Vagina (tissue), 2 donors: ENCODE results near the gene TBC1D32. TPM values are rescaled to one million over a fixed set of nuclear protein-coding genes. Genes with fewer than 3 reads are reported as not detected.
"Not testable (repeated sequence)": the region's sequence is repeated elsewhere in the genome, so short reads cannot be mapped to it uniquely, and the experiment has no call there.

ENCODE experiments used
- DNase-seq, 2 donors: peaks; one replicate each; pipeline ENCODE4 v3.0.0-alpha.2; 2017; ENCODE audit errors: extremely low spot score in 2 of 2
- H3K27ac ChIP-seq: fragments of 200-600 bp; sonication (generic); one replicate; pipeline ENCODE4 v1.5.1; 2019
- H3K27me3 ChIP-seq: fragments of 200-600 bp; sonication (generic); one replicate; pipeline ENCODE4 v1.5.1; 2019
- H3K36me3 ChIP-seq, 2 donors: fragments of 200-600 bp; sonication (generic); one replicate each; pipeline ENCODE4 v1.5.1; 2017 to 2019
- H3K4me1 ChIP-seq: fragments of 200-600 bp; sonication (generic); one replicate; pipeline ENCODE4 v1.5.1; 2019
- H3K4me3 ChIP-seq, 2 donors: fragments of 200-600 bp; sonication (generic); 1 replicate in 1 of 2; 2 replicates in 1 of 2; pipeline ENCODE4 v1.5.1; 2016 to 2019
- H3K9me3 ChIP-seq: fragments of 200-600 bp; sonication (generic); one replicate; pipeline ENCODE4 v1.5.1; 2019
- POLR2A ChIP-seq, 2 donors: fragments of 450-650 bp; IDR thresholded peaks; one replicate each; pipeline ENCODE4 v1.6.1; 2017; ENCODE audit warnings: antibody characterized with exemption in 2 of 2, mild to moderate bottlenecking in 2 of 2, moderate library complexity in 2 of 2
- POLR2AphosphoS5 ChIP-seq, 2 donors: sonication (generic); formaldehyde crosslinking; IDR thresholded peaks; one replicate each; pipeline ENCODE4 v1.9.0; 2017; ENCODE audit warnings: antibody characterized with exemption in 2 of 2, mild to moderate bottlenecking in 2 of 2, low read depth in 1 of 2; ENCODE audit not compliant: insufficient read depth in 1 of 2
- intact Hi-C: fragments of 100-400 bp; cut with DNase I; formaldehyde crosslinking; loops from one replicate; pipeline ENCODE4 v1.15.1; 2023
- total RNA-seq: library from RNA; depleted of rRNA; stranded (reverse); fragments of >200 nt; gene quantifications from one replicate; pipeline ENCODE4 v1.2.3, GENCODE V29; 2016
- TF ChIP-seq, protein P1 (sequence below), 3 experiments: fragments of 450-650 bp in 2 of 3; fragments of 200-600 bp in 1 of 3; sonication (generic) in 1 of 3; IDR thresholded peaks; one replicate each; pipeline ENCODE4 v1.5.1; 2017 to 2019; ENCODE audit warnings: antibody characterized with exemption in 3 of 3, mild to moderate bottlenecking in 2 of 3, moderate library complexity in 2 of 3

TBC1D32 gene
- total RNA-seq, 1 donor from 2014 or later, result 9.8 TPM

DNA sequence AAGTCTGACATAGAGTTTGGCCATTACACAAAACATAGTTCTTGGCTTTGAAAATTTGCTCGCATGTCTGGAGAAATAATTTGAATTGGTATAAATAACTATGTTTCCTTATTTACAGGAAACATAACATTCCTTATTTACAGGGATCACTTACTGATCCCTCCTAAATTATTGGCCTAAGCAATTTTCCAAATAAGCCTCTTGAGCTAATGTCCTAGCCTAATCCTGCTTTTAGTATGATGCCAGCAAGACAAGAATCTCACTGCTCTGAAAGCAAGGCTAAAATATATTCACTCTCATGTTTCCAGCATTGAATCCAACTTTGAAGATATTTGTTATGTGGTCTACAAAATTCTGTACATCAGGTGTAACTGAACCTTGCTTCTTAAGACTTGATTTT lies 4.1 kb upstream of the TBC1D32 start:
- Histone ChIP-seq H3K27me3 (no peaks in the 10 kb centered on the region), H3K27ac (no peak overlapping the region), H3K4me1 (peaks cover 8% of the 10 kb centered on the region), H3K36me3 (no peaks in the 10 kb centered on the region), H3K4me3 (no peak overlapping the region), H3K9me3 (no peaks in the 10 kb centered on the region)
- no peak for DNase-seq
- no peak for TF ChIP-seq POLR2AphosphoS5 (IDR thresholded peaks at IDR 0.05; ENCODE audit: insufficient read depth in 1 of 2, low read depth in 1 of 2)
- TF ChIP-seq POLR2A (IDR thresholded peaks at IDR 0.05), result no peak
- TF ChIP-seq, protein P1, sequence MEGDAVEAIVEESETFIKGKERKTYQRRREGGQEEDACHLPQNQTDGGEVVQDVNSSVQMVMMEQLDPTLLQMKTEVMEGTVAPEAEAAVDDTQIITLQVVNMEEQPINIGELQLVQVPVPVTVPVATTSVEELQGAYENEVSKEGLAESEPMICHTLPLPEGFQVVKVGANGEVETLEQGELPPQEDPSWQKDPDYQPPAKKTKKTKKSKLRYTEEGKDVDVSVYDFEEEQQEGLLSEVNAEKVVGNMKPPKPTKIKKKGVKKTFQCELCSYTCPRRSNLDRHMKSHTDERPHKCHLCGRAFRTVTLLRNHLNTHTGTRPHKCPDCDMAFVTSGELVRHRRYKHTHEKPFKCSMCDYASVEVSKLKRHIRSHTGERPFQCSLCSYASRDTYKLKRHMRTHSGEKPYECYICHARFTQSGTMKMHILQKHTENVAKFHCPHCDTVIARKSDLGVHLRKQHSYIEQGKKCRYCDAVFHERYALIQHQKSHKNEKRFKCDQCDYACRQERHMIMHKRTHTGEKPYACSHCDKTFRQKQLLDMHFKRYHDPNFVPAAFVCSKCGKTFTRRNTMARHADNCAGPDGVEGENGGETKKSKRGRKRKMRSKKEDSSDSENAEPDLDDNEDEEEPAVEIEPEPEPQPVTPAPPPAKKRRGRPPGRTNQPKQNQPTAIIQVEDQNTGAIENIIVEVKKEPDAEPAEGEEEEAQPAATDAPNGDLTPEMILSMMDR (IDR thresholded peaks at IDR 0.05), result no peak
- intact Hi-C loops, result no loop called here

DNA sequence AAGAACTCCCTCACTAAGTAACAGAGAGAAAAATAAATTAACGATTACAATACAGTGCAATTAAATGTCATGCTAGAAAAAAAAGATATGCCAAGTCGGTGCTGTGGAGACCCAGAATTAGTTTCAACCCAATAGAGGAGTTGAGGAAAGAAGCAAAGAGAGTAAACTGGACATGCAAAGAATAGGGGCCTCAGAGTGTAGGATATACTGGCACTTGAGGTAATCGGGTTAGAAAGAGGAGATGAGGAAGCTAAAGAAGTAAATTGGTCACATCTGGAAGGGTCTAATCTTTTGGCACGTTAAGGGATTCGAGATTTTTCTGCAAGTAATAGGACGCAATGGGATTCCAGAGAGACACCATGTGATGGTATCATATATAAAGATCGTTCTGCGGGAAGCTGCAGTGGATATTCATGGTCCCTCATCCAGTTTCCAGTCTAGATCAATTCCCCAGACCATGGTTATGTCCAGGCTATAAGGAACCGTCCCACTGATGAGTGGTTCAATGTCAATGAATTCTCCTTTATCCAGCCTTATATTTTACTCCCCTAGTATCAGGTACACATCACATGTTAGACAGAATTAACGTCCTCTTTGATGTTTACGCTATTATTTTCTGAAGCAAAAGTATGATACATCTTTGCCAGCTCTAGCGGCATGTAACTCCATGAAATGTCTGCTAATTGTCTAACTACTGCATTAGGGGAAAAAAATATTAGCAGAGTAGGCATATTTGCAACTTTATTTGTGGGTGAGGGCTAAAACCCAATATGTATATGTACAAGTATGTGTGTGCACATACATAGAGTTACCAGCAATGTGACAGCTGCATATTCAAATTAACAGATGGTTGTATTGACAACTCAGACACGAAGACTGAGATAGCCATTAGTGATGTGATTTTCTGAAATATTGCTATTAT lies 1.1 kb upstream of the TBC1D32 start:
- intact Hi-C loops, result no loop called here

DNA sequence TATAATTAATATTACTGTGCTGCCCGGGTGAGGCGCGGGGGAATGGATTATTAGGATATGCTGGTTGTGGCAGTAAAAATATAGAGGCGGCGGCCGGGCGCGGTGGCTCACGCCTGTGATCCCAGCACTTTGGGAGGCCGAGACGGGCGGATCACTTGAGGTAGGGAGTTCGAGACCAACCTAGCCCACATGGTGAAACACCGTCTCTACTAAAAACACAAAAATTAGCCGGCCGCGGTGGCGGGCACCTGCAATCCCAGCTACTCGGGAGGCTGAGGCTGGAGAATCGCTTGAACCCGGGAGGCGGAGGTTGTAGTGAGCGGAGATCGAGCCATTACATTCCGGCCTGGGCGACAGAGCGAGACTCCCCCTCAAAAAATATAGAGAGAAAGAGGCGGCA lies 586 bp downstream of the TBC1D32 start:
- peak overlapping the region; percentile 96 for H3K27ac ChIP-seq
- DNase-seq, H3K36me3 ChIP-seq, H3K9me3 ChIP-seq, intact Hi-C loops, H3K27me3 ChIP-seq: not testable (repeated sequence)
- peaks cover 11% of the 10 kb centered on the region for H3K4me1 ChIP-seq
- H3K4me3 ChIP-seq, result peak overlapping the region; percentile 57 to 81

More for the DNA sequence above, 1.1 kb upstream of the TBC1D32 start:
- H3K4me3 ChIP-seq, result peak overlapping the region; percentile 57 to 81
- H3K27me3 ChIP-seq, result no peaks in the 10 kb centered on the region
- TF ChIP-seq POLR2AphosphoS5 (IDR thresholded peaks at IDR 0.05; ENCODE audit: insufficient read depth in 1 of 2, low read depth in 1 of 2) (no peak), POLR2A (IDR thresholded peaks at IDR 0.05) (no peak)
- TF ChIP-seq, protein P1 (IDR thresholded peaks at IDR 0.05), result no peak
- H3K36me3 ChIP-seq, result no peaks in the 10 kb centered on the region
- no peaks in the 10 kb centered on the region for H3K9me3 ChIP-seq
- H3K4me1 ChIP-seq, result peaks cover 11% of the 10 kb centered on the region
- H3K27ac ChIP-seq, result peak overlapping the region; percentile 96
- DNase-seq, result no peak

DNA sequence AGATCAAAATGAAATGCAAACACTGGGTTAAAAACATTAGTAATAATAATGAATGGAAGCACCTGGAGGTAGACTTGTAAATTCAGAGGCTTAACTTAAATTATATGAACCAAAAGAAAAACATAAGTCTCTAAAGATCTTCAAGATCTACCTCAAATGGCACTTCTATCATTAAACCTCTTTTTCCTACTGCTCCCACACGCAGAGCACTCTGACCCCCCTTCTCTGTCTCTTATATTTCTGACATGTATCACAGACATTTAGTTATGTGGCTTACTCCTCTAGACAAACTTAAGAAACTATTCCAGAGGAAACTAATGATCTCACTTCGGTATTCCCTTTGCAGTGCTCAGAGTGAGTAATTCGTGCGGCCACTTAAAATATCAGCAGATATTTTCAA lies 1.1 kb downstream of the TBC1D32 start:
- H3K27me3 ChIP-seq, result no peaks in the 10 kb centered on the region
- peaks cover 11% of the 10 kb centered on the region for H3K4me1 ChIP-seq
- no peak overlapping the region for H3K4me3 ChIP-seq
- no peaks in the 10 kb centered on the region for H3K36me3 ChIP-seq
- H3K27ac ChIP-seq, result no peak overlapping the region
- no peaks in the 10 kb centered on the region for H3K9me3 ChIP-seq
- TF ChIP-seq POLR2A (IDR thresholded peaks at IDR 0.05) (no peak), POLR2AphosphoS5 (IDR thresholded peaks at IDR 0.05; ENCODE audit: insufficient read depth in 1 of 2, low read depth in 1 of 2) (no peak)
- TF ChIP-seq, protein P1 (IDR thresholded peaks at IDR 0.05), result no peak
- DNase-seq, result no peak
- intact Hi-C loops, result no loop called here

DNA sequence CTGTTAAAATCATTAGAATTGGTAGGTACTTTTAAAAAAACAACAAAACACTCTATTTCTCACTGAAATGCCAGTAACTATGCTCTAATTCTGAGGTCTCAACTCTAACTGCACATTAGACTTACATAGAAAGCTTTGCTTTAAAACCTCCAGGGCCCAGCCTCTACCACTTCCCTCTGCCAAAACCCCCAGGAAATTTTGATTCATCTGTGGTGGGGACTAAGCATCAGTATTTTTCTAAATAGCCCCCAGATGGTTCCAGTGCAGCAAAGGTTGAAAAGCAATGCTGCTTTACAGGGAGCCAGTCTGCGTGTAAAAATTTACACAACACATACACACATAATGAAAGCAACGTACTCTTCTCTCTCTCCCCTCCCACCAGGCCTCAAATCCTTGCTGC lies 3.8 kb downstream of the TBC1D32 start:
- intact Hi-C loops, result no loop called here
- Histone ChIP-seq H3K9me3 (no peaks in the 10 kb centered on the region), H3K4me1 (peaks cover 11% of the 10 kb centered on the region), H3K27me3 (no peaks in the 10 kb centered on the region), H3K36me3 (no peaks in the 10 kb centered on the region), H3K27ac (no peak overlapping the region), H3K4me3 (no peak overlapping the region)
- no peak for TF ChIP-seq POLR2AphosphoS5 (IDR thresholded peaks at IDR 0.05; ENCODE audit: insufficient read depth in 1 of 2, low read depth in 1 of 2)
- TF ChIP-seq, protein P1 (IDR thresholded peaks at IDR 0.05), result no peak
- TF ChIP-seq POLR2A (IDR thresholded peaks at IDR 0.05), result no peak
- DNase-seq, result no peak
